A549 (cell line): ENCODE data around the gene TRMO. TPM values are rescaled to one million over a fixed set of nuclear protein-coding genes. Genes with fewer than 3 reads are reported as not detected.
A peak's percentile ranks its signal among the peaks of the same experiment; 100 is the strongest.

Source experiments
- ATAC-seq, 2 experiments: fragments of 200-7000 bp in 1 of 2; fragments of >200 bp in 1 of 2; cut with Nextera tagmentation in 1 of 2; cut with Tn5 transposase in 1 of 2; 3 replicates each; pipeline versions ENCODE4 v1.8.0 to v1.9.1; 2018 to 2020; ENCODE audit warnings: mild to moderate bottlenecking in 1 of 2, moderate library complexity in 1 of 2
- CTCF ChIA-PET: fragments of 300-600 bp; sonication (Branson Sonifier 250); formaldehyde crosslinking; extraction: SDS; loops from one replicate; lab custom pipeline; 2021; ENCODE audit warnings: antibody characterized with exemption, inconsistent platforms; lab: Yijun Ruan, JAX
- POLR2A ChIA-PET: fragments of 350-600 bp; formaldehyde crosslinking; extraction: SDS; loops from one replicate; lab custom pipeline; 2021; ENCODE audit warnings: antibody characterized with exemption, inconsistent platforms; lab: Yijun Ruan, JAX
- DNase-seq, 2 experiments: peaks; one replicate each; pipeline versions ENCODE4 v3.0.0 to v3.0.0-alpha.2; 2011 to 2016; ENCODE audit warnings: low read depth in 1 of 2, low spot score in 1 of 2
- FAIRE-seq: peaks from 2 replicates; lab custom pipeline; 2011; peaks lifted over from hg19 to GRCh38; lab: Jason Lieb, UNC
- H3K27ac ChIP-seq, 2 experiments: fragments of >200 bp; sonication (Bioruptor Twin); formaldehyde crosslinking; 3 replicates each; pipeline ENCODE4 v1.5.1; 2016 to 2017
- H3K4me1 ChIP-seq: fragments of >200 bp; sonication (Bioruptor Twin); formaldehyde crosslinking; 3 replicates; pipeline ENCODE4 v1.6.1; 2016
- H3K4me2 ChIP-seq: fragments of >200 bp; sonication (Bioruptor Twin); formaldehyde crosslinking; 3 replicates; pipeline ENCODE4 v1.6.1; 2016
- H3K4me3 ChIP-seq: fragments of >200 bp; sonication (Bioruptor Twin); formaldehyde crosslinking; 3 replicates; pipeline ENCODE4 v1.5.1; 2016
- H3K9me3 ChIP-seq: fragments of >200 bp; sonication (Bioruptor Twin); formaldehyde crosslinking; 3 replicates; pipeline ENCODE4 v1.6.1; 2016
- BCL3 ChIP-seq: fragments of >200 bp; sonication (Bioruptor Twin); formaldehyde crosslinking; IDR thresholded peaks from 3 replicates; pipeline ENCODE4 v1.6.1; 2016
- BHLHE40 ChIP-seq: IDR thresholded peaks from 2 replicates; pipeline ENCODE4 v1.6.1; 2012; ENCODE audit warnings: low read depth, low read length, inconsistent platforms
- CEBPB ChIP-seq, 2 experiments: fragments of >200 bp in 1 of 2; sonication (Bioruptor Twin) in 1 of 2; formaldehyde crosslinking in 1 of 2; IDR thresholded peaks; 2 replicates each; pipeline ENCODE4 v1.6.1; 2012 to 2016
- EHF ChIP-seq: fragments of 250-450 bp; sonication (Bioruptor Pico); IDR thresholded peaks from 2 replicates; pipeline ENCODE4 v1.5.0; 2020; ENCODE audit warnings: mild to moderate bottlenecking
- EP300 ChIP-seq, 2 experiments: fragments of >200 bp; sonication (Bioruptor Twin); formaldehyde crosslinking; IDR thresholded peaks; 2 replicates in 1 of 2; 3 replicates in 1 of 2; pipeline ENCODE4 v1.6.1; 2016 to 2017
- FOXS1 ChIP-seq: fragments of 250-450 bp; sonication (Bioruptor Pico); IDR thresholded peaks from 2 replicates; pipeline ENCODE4 v1.5.0; 2020; ENCODE audit warnings: mild to moderate bottlenecking, moderate library complexity
- HOXA7 ChIP-seq: fragments of 250-450 bp; sonication (Bioruptor Pico); IDR thresholded peaks from 2 replicates; pipeline ENCODE4 v1.5.0; 2020; ENCODE audit warnings: mild to moderate bottlenecking, moderate library complexity
- JUN ChIP-seq, 2 experiments: fragments of >200 bp; sonication (Bioruptor Twin); formaldehyde crosslinking; IDR thresholded peaks; 2 replicates in 1 of 2; 3 replicates in 1 of 2; pipeline ENCODE4 v1.6.1; 2016 to 2017
- MAFK ChIP-seq: fragments of 450-650 bp; IDR thresholded peaks from 2 replicates; pipeline ENCODE4 v1.6.1; 2014; ENCODE audit not compliant: partially characterized antibody
- MYC ChIP-seq: IDR thresholded peaks from 2 replicates; pipeline ENCODE4 v1.6.1; 2012; ENCODE audit warnings: mild to moderate bottlenecking, inconsistent platforms, low read length, improper control_type of control experiment, borderline replicate concordance
- NPAS2 ChIP-seq: fragments of 250-450 bp; sonication (Bioruptor Pico); IDR thresholded peaks from 2 replicates; pipeline ENCODE4 v1.8.0; 2022; ENCODE audit warnings: mild to moderate bottlenecking, moderate library complexity, borderline replicate concordance
- NR3C1 ChIP-seq: fragments of >200 bp; sonication (Bioruptor Twin); formaldehyde crosslinking; IDR thresholded peaks from 3 replicates; pipeline ENCODE4 v1.6.1; 2017
- POLR2A ChIP-seq: IDR thresholded peaks from 2 replicates; pipeline ENCODE4 v1.6.1; 2012; ENCODE audit warnings: mild to moderate bottlenecking, low read length
- RNF2 ChIP-seq: fragments of 200-600 bp; sonication (generic); IDR thresholded peaks from 2 replicates; pipeline ENCODE4 v1.6.1; 2016; ENCODE audit warnings: low read depth, mild to moderate bottlenecking, antibody characterized with exemption, moderate library complexity, borderline replicate concordance
- SREBF2 ChIP-seq: fragments of 450-650 bp; IDR thresholded peaks from 2 replicates; pipeline ENCODE4 v1.6.1; 2014; ENCODE audit warnings: mild to moderate bottlenecking, moderate library complexity
- TFCP2L1 ChIP-seq: fragments of 250-450 bp; sonication (Bioruptor Pico); IDR thresholded peaks from 2 replicates; pipeline ENCODE4 v1.5.0; 2021; ENCODE audit warnings: mild to moderate bottlenecking
- ZSCAN20 ChIP-seq: fragments of 250-450 bp; sonication (Bioruptor Pico); IDR thresholded peaks from 2 replicates; pipeline ENCODE4 v1.8.0; 2022; ENCODE audit warnings: mild to moderate bottlenecking, moderate library complexity
- WGBS: methylation state at CpG from one replicate; pipeline ENCODE4 v1.1.6; 2017; ENCODE audit errors: missing lambda C conversion rate; 5-methylcytosine and 5-hydroxymethylcytosine counted together
- polyA plus RNA-seq, 4 experiments: library from polyadenylated mRNA; depleted of rRNA in 3 of 4; stranded (reverse); fragments of >200 nt; fragmentation: RNase III in 1 of 4; extraction: RNeasy Plus Mini Kit Qiagen cat#74134 plus additional on column Dnase treatment in 1 of 4; gene quantifications; 2 replicates in 3 of 4; 3 replicates in 1 of 4; pipeline ENCODE4 v1.2.3, GENCODE V29; 2011 to 2017
- TF ChIP-seq, protein P1 (sequence below): fragments of 250-450 bp; sonication (Bioruptor Pico); IDR thresholded peaks from 2 replicates; pipeline ENCODE4 v1.5.0; 2021; ENCODE audit warnings: mild to moderate bottlenecking, moderate library complexity, borderline replicate concordance
- TF ChIP-seq, protein P2 (sequence below): fragments of >200 bp; sonication (Bioruptor Twin); formaldehyde crosslinking; IDR thresholded peaks from 2 replicates; pipeline ENCODE4 v1.6.1; 2016
- TF ChIP-seq, protein P3 (sequence below): IDR thresholded peaks from 2 replicates; pipeline ENCODE4 v1.6.1; 2012; ENCODE audit warnings: low read depth, borderline replicate concordance
- TF ChIP-seq, protein P4 (sequence below): fragments of 200-600 bp; sonication (generic); IDR thresholded peaks from 2 replicates; pipeline ENCODE4 v1.6.1; 2016; ENCODE audit warnings: antibody characterized with exemption, mild to moderate bottlenecking, moderate library complexity

Gene TRMO
- polyA plus RNA-seq, 2 of the 4 experiments (the other 2 are of a cell fraction) = 12.0 to 18.8 TPM

DNA sequence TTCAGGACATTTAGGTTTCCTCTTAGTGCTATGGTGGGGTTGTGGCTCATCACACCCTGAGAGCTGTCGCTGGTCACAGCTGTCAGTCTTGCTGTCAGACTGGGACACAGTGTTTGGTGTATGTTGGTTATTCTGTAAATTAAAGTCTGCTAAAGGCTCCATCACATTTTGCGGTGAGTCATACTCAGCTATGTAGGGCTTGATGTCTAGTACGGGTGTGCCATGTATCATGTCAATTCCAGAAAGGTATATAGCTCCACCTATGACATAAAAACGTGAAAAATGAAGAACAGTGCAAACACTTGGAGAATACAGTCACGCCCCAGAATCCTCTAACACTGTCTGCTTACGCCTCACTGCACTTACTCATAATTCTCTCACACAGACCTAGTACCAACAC, 11.9 kb downstream of the TRMO start:
- no peak overlapping the region for H3K27ac ChIP-seq
- ChIA-PET POLR2A (interaction anchor here (1.5 kb wide), 1 partner anchor 12 kb away, joined by 5 read pairs; the partner anchor contains the start of gene TRMO), CTCF (interaction anchor here (0.9 to 6.7 kb wide), 5 partner anchors 10 to 205 kb away, joined by 3 to 51 read pairs (median 5); partner anchors contain the start of gene TRMO)
- DNase-seq (no peak), FAIRE-seq (no peak), ATAC-seq (0 out of 6 replicates have a peak, but pooled peaks of 1 of the 2 experiments have one; percentile 25)
- WGBS = 71% methylated on average over 6 of the region's 6 CpGs
- no peaks in the 10 kb centered on the region for H3K4me1 ChIP-seq
- H3K9me3 ChIP-seq = no peaks in the 10 kb centered on the region
- H3K4me2 ChIP-seq = no peak overlapping the region
- TF ChIP-seq BHLHE40 (no peak), NR3C1 (no peak), FOXS1 (CRISPR knock-in tag) (no peak), POLR2A (no peak), MYC (no peak), CEBPB (IDR thresholded peaks at IDR 0.05) (no peak), BCL3 (no peak), HOXA7 (CRISPR knock-in tag) (no peak), TFCP2L1 (CRISPR knock-in tag) (no peak), SREBF2 (no peak), NPAS2 (CRISPR knock-in tag) (no peak), EP300 (IDR thresholded peaks at IDR 0.05) (no peak)
- TF ChIP-seq, protein P1, sequence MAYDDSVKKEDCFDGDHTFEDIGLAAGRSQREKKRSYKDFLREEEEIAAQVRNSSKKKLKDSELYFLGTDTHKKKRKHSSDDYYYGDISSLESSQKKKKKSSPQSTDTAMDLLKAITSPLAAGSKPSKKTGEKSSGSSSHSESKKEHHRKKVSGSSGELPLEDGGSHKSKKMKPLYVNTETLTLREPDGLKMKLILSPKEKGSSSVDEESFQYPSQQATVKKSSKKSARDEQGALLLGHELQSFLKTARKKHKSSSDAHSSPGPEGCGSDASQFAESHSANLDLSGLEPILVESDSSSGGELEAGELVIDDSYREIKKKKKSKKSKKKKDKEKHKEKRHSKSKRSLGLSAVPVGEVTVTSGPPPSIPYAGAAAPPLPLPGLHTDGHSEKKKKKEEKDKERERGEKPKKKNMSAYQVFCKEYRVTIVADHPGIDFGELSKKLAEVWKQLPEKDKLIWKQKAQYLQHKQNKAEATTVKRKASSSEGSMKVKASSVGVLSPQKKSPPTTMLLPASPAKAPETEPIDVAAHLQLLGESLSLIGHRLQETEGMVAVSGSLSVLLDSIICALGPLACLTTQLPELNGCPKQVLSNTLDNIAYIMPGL (CRISPR knock-in tag) = no peak
- TF ChIP-seq, protein P2, sequence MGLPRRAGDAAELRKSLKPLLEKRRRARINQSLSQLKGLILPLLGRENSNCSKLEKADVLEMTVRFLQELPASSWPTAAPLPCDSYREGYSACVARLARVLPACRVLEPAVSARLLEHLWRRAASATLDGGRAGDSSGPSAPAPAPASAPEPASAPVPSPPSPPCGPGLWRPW = no peak
- TF ChIP-seq, protein P3, sequence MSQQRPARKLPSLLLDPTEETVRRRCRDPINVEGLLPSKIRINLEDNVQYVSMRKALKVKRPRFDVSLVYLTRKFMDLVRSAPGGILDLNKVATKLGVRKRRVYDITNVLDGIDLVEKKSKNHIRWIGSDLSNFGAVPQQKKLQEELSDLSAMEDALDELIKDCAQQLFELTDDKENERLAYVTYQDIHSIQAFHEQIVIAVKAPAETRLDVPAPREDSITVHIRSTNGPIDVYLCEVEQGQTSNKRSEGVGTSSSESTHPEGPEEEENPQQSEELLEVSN = no peak
- TF ChIP-seq, protein P4, sequence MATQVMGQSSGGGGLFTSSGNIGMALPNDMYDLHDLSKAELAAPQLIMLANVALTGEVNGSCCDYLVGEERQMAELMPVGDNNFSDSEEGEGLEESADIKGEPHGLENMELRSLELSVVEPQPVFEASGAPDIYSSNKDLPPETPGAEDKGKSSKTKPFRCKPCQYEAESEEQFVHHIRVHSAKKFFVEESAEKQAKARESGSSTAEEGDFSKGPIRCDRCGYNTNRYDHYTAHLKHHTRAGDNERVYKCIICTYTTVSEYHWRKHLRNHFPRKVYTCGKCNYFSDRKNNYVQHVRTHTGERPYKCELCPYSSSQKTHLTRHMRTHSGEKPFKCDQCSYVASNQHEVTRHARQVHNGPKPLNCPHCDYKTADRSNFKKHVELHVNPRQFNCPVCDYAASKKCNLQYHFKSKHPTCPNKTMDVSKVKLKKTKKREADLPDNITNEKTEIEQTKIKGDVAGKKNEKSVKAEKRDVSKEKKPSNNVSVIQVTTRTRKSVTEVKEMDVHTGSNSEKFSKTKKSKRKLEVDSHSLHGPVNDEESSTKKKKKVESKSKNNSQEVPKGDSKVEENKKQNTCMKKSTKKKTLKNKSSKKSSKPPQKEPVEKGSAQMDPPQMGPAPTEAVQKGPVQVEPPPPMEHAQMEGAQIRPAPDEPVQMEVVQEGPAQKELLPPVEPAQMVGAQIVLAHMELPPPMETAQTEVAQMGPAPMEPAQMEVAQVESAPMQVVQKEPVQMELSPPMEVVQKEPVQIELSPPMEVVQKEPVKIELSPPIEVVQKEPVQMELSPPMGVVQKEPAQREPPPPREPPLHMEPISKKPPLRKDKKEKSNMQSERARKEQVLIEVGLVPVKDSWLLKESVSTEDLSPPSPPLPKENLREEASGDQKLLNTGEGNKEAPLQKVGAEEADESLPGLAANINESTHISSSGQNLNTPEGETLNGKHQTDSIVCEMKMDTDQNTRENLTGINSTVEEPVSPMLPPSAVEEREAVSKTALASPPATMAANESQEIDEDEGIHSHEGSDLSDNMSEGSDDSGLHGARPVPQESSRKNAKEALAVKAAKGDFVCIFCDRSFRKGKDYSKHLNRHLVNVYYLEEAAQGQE = no peak
- no peak overlapping the region for H3K4me3 ChIP-seq

DNA sequence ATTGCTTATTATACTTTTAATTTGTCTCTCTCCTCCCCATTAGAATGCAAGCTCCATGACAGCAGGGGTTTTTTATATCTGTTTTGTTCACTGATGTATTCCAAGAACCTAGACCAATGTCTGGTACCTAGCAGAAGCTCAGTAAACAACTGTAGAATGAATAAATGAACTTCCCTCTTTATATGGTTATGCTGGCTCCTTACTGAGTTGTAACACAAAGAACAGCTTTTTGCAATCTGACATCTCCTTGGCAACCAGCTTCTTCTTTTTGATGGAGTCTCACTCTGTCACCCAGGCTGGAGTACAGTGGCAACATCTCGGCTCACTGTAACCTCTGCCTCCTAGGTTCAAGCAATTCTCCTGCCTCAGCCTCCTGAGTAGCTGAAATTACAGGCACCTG, 13.6 kb downstream of the TRMO start:
- ChIA-PET POLR2A (interaction anchor here (1.6 kb wide), 1 partner anchor 14 kb away, joined by 5 read pairs; the partner anchor contains the start of gene TRMO), CTCF (interaction anchor here (0.8 to 6.7 kb wide), 6 partner anchors 8 to 225 kb away, joined by 5 to 51 read pairs (median 6); partner anchors contain the start of gene TRMO)
- H3K9me3 ChIP-seq = no peaks in the 10 kb centered on the region
- FAIRE-seq (no peak), DNase-seq (no peak), ATAC-seq (no peak)
- H3K4me1 ChIP-seq = no peaks in the 10 kb centered on the region
- TF ChIP-seq MAFK (no peak), JUN (IDR thresholded peaks at IDR 0.05) (no peak), RNF2 (no peak), EHF (CRISPR knock-in tag) (no peak), NPAS2 (CRISPR knock-in tag) (no peak), ZSCAN20 (no peak)
- TF ChIP-seq, protein P2 = no peak
- no peak overlapping the region for H3K27ac ChIP-seq
- WGBS = 83% methylated on average over 1 of the region's 1 CpG
- H3K4me3 ChIP-seq = no peak overlapping the region
- no peak overlapping the region for H3K4me2 ChIP-seq
